ENCODE results near the gene TMEM50B.
A peak's percentile ranks its signal among the peaks of the same experiment; 100 is the strongest.
"Not testable (repeated sequence)": the region's sequence is repeated elsewhere in the genome, so short reads cannot be mapped to it uniquely, and the experiment has no call there.

The TMEM50B gene

GRCh38 chr21:33428669-33429068 lies 51.1 kb downstream of the TMEM50B start:
- peak; percentile 31 for DNase-seq (ENCODE audit: low read depth)

- no peak for DNase-seq (ENCODE audit: low read depth)
Observed at GRCh38 chr21:33427051-33427450, 52.7 kb downstream of the TMEM50B start.

DNA sequence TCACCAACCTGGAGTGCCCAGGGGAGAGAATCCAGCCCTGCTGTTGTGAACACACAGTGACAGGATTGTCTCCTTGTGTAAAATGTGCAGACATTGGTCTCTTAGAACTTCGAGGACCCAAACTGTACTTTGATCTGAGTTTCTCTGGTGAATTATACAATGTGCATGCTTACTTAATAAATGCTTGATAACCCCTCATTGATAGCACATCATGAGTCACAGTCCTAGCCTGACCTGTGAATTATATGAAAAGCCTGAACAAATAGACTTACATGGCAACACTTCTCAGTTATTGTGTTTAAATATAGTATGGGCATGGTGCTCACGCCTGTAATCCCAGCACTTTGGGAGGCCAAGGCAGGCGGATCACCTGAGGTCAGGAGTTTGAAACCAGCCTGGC lies 53.9 kb downstream of the TMEM50B start:
- DNase-seq (ENCODE audit: low read depth) = no peak

GRCh38 chr21:33424214-33424613 lies 55.6 kb downstream of the TMEM50B start:
- no peak for DNase-seq (ENCODE audit: low read depth)

GRCh38 chr21:33421713-33422393 lies 57.9 kb downstream of the TMEM50B start:
- no peak for DNase-seq (ENCODE audit: low read depth)

- no peak for DNase-seq (ENCODE audit: low read depth)
Observed at GRCh38 chr21:33419538-33420123, 60.1 kb downstream of the TMEM50B start.

- no peak for DNase-seq (ENCODE audit: low read depth)
Observed at GRCh38 chr21:33418691-33419090, 61.1 kb downstream of the TMEM50B start.

DNA sequence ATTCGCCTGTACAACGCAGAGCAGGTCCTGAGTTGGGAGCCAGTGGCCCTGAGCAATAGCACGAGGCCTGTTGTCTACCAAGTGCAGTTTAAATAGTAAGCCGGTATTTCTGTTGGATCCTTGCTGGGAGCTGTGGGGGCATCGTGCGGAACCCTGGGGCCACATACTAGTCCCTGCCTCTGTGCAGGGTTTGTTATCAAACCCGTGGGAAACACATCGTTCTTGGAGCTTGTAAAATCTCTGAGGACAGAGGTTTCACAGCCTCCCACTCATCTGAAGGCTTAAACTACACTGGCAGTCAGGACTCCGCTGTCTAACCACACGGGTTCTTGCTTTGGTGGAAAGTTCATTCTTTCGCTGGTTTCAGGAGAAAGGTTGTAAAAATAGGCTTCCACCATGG lies 64.8 kb downstream of the TMEM50B start:
- no peak for DNase-seq (ENCODE audit: low read depth)

- no peak for DNase-seq (ENCODE audit: low read depth)
Observed at GRCh38 chr21:33414068-33414467, 65.7 kb downstream of the TMEM50B start.

GRCh38 chr21:33412832-33413519 lies 66.8 kb downstream of the TMEM50B start:
- DNase-seq (ENCODE audit: low read depth) = no peak

DNA sequence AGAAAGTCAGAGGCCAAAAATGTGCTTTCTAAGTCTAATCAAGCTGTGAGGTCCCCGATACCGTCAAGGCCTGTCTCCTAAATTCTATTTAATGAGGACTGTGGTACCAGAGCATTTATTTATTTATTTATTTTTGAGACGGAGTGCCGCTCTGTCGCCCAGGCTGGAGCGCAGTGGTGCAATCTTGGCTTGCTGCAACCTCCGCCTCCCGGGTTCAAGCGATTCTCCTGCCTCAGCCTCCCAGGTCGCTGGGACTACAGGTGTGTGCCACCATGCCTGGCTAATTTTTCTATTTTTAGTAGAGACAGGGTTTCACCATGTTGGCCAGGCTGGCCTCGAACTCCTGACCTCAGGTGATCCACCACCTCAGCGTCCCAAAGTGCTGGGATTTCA lies 67.3 kb downstream of the TMEM50B start:
- not testable (repeated sequence) for DNase-seq (ENCODE audit: low read depth)

GRCh38 chr21:33411949-33412430 lies 67.8 kb downstream of the TMEM50B start:
- DNase-seq (ENCODE audit: low read depth) = no peak

GRCh38 chr21:33406493-33406892 lies 73.3 kb downstream of the TMEM50B start:
- no peak for DNase-seq (ENCODE audit: low read depth)

DNA sequence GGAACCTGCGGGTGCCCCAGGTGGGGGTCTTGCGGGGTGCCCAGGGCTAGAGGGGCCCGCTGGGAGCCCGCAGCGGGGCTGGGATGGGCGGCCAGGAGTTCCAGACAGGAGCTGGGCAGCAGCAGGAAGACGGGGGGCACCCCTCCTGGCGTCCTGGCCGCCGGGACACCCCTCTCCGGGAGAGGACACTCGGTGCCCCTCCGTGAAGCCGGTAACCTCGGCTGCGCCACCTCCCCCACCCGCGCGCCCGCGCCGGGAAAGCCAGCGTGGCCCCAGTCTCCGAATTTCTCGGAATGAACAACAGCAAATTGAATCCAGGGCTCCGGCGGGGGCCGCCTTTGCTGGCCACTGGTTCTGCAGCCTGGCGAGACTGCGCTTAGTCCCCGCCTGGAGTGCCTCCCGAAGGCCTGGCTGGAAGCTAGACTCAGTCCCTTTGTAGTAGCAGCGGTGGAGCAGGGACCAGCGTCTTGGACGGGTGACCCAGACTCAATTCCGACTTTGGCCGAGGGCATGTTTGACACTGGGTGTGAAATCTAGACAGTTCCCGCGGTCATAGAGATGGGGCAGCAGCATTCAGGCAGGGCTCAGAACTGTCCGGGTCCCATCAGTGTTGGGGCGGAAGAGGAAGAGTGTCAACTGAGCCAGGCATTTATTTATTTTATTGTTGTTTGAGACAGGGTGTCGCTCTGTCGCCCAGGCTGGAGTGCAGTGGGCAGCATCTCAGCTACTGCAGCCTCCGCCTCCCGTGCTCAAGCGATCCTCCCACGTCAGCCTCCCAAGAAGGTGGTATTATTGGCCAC lies 75.8 kb downstream of the TMEM50B start:
- no peak for DNase-seq (ENCODE audit: low read depth)

- DNase-seq (ENCODE audit: low read depth) = no peak
Observed at GRCh38 chr21:33403128-33403785, 76.5 kb downstream of the TMEM50B start, which contains the start of gene IFNGR2. TSS of gene IFNGR2 (plus strand) at chr21:33403413. CDS start at chr21:33403544, 131 bp downstream.

- peak; percentile 50 for DNase-seq (ENCODE audit: low read depth)
Observed at GRCh38 chr21:33402001-33402979, 77.5 kb downstream of the TMEM50B start.

DNA sequence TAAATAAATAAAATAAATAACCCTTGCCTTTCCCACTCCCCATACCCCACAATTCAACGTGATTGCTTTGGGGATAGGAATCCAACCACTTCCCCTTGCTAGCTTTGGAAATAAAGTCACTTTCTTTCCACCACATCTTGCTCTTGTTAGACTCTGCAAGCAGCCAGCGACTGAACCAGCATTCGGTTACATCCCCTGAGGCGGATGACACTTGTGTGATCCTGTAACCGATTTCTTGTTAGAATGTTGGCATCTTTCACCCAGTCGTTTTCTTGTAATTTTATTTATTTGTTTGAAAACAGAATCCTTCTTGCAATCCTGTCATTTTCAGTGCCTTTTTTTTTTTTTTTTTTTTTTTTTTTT lies 78.2 kb downstream of the TMEM50B start:
- no peak for DNase-seq (ENCODE audit: low read depth)

Data from HS-27A (cell line).